Measurements from ENCODE around the gene MFSD6.
"Not testable (repeated sequence)": the region's sequence is repeated elsewhere in the genome, so short reads cannot be mapped to it uniquely, and the experiment has no call there.

Gene MFSD6

DNA sequence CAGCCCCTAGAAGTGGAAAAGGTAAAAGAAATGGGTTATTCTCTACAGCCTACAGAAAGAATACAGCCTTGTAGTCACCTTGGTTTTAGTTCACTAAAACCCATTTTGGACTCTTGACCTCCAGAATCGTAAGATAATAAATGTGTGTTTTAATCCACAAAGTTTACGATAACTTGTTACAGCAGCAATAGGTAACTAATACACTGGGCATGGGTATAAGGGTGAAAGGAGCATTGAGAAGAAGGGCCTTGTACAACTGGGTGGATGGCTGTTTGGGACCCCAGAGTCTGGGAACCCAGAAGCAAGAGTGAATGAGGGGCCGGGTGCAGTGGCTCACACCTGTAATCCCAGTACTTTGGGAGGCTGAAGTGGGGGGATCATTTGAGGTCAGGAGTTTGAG is 2.2 kb upstream of the MFSD6 start:
- DNase-seq = no peak

DNA sequence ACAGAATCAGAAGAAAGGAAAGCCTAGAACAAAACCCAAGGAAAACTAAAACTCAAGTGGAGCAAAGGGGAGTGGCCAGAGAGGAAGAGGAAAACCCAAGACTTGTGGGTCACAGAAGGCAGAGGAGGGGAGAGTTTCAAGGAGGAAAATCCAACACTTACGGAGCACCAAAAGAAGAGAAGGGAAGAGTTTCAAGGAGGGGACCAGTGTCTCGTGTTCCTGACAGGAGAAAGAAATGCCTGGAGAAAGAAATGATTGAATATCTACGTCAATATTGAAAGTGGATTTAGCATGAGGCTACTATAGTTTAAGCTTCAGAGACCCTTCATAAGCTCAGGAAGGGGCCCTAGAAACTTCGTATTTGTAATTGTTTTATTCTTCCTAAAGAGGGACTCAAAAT is 1.4 kb upstream of the MFSD6 start:
- DNase-seq = no peak

DNA sequence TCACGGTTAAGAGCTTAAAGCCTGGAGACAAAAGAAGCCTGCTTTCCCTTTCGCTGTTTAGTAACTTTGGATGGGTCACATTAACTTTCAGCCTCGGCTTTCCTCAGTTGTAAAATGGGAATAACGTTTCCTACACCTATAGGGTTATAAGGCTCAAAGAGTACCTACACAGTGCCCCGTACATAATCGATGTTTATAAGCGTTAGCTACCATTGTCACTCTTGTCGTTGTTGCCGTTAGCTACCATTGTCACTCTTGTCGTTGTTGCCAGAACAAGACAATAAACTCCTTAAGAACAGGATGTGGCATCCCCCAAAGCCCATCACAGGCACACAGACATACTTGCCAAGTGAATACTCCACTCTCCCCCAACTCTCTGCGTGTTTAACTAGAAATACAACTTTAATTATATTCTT is 901 bp upstream of the MFSD6 start:
- DNase-seq = no peak

DNA sequence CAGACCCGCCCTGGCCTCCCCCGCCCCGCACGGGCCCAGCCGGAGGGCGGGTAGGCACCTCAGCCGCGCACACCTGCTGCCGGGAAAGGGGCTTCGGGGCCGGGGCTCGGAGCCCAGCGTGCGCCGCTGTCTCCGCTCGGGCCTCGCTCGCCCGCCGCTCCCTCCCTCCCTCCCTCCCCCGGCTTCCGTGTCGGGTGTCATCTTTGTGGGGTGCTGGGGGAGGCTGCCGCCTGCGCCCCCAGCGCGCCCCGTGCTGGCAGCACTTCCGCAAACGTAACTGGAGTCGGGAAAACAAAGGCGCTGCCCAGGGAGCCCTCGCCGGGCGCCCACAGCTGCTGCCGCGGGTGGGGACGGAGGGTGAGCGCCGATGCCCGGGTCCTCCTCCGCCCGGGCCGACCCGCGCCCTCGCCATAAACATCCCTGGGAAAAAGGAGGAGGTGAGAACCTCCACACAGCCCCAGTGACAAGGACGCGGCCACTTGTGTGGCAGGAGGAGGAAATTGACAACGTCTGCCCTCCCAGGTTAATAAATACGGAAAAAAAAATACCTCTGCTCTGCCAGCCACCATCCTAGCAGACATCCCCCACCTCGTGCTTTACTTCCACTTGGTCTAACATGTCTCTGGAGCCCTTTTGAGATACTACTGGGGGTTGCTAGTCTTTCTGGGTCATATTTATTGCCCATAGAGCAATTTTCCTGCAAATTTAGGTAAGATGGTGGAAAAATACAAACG is 550 bp downstream of the MFSD6 start:
- DNase-seq = peak; percentile 81 to 83

DNA sequence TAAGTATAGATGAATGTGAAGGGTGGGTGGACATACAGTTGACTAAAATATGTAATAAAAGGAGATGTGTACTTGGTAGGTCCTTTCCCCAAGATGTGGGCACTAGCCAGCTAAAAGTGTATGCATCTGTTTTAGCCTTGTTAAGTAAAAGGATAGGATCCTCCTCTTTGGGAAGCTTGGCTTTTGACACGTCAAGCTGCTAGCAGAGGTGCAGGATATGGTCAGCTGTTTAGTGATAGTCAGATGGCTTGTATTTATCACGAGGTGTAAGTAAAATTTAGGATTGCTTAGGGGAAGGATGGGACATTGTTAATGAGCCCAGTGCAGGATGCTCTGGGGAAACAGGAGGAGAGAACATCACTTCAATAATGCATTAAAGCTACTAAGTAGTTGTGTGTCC is 1.5 kb downstream of the MFSD6 start:
- no peak for DNase-seq

DNA sequence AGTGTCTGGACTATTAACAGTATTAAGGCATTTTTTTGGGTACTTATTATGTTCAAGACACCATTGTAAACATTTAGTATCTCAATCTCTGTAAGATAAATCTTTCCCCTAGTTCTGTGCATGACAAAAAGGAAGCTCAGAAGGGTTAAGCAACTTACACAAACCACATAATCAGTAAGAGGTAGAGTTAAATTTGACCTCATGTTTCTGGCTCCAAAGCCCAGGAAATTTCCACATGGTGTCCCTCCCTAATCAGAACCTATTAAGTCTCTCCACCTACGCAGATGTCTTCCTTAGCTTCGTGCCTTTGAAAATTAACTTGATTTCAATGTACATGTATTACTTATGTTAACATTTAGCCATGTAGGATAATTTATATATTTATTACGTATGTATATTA is 2.0 kb downstream of the MFSD6 start:
- no peak for DNase-seq

DNA sequence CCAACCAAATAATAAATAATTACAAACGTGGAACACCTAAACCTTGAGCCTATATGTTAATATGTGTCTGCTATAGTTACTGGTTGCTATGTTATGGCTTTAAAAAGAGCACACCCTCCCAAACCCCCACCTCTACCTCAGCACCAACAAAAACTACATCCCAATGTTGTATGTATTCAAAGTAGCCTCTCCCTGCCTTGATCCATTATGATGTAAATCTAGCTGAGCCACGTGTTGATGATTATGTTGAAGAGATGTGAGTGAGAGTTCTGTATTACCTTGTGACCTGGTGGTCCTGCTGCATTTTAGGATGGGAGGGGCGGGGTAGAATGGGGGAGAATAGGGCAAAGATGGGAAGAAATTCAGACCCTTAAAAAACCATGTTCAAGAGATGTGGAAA is 4.8 kb downstream of the MFSD6 start:
- DNase-seq = no peak

DNA sequence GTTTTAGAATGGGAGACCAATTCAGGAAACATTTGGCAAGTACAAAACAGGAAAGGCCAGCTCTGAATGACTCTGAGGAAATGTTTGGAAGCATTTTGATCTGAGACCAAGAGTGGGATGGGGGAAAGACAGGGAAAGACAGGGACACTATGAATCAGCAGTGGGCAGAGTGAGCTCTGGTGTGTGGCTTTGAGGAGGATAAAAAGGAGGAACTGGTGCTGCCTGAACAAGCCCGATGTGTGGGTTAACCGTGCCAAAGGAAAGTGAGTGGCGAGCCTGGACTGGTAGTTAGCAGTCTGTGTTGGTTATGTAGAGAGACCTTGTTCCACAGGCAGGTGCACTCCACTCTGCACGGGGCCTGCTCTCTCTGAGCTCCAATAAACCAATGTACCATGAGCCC is 5.3 kb downstream of the MFSD6 start:
- no peak for DNase-seq

DNA sequence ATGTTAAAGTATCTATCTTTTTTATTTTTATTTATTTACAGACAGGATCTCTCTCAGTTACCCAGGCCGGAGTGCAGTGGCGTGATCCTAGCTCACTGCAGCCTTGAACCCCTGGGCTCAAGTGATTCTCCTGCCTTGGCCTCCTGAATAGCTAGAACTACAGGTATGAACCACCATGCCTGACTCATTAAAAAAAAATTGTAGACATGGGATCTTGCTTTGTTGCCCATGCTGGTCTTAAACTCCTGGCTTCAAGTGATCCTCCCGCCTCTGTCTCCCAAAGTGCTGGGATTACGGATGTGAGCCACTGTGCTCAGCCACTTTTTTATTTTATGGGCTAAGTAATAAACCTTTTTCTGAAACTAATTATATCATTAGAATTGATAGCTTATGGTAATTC is 7.1 kb downstream of the MFSD6 start:
- DNase-seq = no peak

DNA sequence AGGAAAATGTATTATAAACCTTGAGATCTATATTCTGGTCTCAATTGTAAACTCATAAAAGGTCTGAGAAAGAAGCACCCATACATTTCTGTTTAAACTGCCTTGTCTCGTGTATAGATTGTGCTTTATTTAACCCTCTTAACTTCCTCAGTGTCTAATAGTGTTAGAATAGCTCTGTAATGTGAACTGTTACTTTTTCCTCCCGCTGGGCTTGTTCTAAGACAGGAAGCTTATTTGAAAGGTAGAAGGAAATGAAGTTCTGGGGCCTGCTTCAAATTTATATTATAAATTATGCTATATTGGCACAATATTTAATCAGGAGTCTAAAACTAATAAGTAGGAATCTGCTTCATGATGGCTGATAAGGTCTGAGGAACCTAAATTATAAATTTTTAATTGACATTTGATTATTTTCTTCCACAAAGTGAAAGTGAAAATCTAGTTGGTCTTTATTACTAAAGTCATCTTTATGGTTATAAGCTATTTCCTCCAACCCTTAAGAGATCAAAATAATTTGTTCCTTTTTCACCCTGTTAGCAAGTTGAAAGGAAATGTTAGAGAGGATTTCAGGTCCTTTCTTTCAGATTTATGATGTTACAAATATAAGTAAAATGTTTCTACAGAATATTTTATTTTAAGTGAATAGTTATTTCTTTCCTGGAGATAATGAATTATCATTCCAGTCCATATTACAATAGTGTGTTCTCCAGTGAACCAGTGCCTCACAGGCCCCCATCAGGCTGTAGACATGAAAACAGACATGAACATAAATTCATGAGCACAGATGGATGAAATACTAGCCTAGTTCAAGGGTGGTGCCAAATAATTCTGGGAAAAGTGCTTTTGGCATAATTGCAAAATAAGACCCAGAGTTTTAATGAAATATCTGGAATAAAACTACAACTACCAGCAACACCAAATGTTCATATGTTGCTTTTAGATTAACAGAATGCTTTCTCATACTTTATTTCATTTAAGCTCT is 7.9 kb downstream of the MFSD6 start:
- DNase-seq = no peak

DNA sequence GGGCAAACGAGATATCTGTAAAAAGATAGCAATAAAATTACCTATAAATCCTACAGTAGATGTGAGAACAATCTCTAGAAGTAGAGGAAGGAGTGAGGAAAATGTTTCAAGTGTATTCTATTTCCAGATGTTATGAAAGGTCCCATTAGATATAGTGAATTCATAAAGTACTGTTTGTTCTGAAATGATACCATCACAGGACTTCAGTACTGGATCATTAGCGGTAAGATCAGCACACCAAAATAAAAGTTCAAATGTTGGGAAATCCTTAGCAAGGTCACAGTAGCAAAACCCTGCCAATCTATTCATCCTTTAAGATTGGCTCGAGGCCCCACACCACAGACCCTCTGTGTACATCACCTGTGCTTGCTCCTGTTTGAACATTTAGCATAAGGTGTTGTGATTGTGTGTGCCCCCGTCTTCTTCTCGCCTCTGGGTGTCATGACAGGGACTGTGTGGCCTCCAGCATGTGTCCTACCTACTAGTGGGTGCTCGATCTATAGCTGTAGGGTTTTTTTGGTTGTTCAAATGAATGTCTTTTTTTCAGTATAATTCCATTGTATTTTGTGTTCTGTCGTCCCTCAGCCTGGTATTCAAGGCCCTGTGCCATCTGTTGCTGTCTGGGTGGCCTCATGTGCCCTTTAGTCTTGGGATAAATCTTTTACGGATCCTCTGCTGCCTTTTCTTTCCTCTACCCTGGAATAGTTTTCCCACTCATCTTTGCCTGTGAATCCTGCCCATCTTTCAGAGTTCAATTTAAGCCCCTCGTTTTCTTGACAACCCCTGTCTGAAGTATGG is 9.1 kb downstream of the MFSD6 start:
- no peak for DNase-seq

DNA sequence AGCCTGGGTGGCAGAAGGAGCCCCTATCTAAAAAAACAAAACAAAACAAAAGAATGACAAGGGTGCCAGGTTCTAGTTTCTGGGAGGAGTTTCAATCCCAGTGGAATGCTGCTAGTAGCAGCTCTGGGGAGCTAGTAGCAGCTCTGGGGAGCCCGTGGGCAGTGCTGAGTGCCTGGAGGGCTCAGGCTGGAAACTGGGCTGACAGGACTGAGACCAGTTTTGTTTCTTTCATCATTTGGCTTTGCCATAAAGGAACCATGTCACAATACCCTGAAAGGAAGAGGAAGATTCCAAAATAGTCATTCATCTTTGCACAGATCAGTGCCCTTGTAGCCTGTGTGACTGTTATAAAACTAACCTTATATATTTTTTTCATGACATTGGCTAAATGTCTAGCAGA is 10.6 kb downstream of the MFSD6 start:
- DNase-seq = no peak

DNA sequence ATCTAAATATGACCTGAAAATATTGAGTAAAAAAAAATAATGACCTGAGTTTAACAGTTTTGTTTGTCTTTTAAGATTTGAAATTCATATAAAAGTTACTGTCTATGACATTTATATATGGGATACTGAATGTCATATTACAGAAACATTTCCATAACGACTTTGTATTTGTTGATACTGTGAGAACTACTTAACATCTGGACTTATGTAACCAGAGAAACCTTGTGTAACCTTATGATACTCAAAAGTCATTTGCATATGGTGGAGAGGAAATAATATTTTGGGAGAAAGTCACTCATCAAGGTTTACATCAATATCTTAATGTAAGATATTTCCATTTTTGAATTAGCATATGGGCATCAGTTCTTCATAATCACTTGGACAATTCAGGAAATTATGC is 12.6 kb downstream of the MFSD6 start:
- DNase-seq = no peak

DNA sequence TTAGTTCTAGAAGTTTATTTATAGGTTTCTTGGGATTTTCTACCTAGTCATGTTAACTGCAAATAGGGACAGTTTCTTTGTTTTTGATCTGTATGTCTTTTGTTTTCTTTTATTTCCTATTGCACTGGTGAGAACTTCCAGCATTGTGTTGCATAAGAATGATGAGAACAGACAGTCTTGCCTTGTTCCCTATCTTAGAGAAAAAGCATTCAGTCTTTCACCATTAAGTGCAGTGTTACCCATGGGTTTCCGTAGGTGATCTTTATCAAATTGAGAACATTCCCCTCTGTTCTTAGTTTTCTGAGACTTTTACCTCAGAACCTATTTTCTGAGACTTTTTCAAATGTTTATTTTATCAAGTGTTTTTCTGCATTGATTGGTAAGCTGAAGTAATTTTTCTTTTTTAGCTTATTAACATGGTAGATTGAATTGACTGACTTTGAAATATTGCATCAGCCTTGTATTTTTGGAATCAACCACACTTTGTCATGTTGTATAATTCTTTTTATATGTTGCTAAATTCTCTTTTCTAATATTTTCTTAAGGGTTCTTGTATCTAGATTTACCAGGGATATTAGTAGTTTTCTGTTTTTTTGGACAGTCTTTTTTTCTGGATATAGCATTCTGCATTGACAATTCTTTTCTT is 17.2 kb downstream of the MFSD6 start:
- DNase-seq = no peak

DNA sequence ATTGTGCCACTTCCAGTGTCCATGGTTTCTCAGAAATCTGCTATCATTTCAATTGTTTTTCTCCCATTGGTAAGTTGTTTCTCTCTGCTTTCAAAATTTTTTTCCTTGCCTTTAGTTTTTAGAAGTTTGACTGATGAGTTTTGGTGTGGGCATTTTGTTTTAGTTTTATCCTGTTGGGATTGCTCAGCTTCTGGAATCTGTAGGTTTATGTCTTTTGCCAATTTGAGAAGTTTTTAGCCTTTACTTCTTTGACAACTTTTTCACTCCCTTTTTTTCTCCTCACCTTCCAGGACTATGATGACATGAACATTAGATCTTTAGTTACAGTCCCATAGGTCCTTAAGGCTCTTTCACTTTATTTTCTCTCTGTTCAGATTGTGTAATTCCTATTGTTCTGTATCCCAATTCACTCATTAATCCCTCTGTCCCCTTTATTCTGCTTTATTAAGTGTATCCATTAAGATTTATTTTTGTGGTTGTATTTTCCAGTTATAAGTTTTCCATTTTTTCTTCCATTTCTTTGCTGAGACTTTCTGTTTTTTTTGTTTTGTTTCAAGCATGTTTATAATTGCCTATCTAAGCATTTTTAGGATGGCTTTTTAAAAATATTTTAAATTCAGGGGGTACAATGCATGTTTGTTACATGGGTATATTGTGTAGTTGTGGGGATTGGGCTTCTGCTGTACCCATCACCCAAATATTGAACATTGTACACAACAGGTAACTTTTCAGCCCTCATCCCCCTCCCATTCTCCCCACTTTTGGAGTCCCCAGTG is 17.9 kb downstream of the MFSD6 start:
- DNase-seq = no peak

DNA sequence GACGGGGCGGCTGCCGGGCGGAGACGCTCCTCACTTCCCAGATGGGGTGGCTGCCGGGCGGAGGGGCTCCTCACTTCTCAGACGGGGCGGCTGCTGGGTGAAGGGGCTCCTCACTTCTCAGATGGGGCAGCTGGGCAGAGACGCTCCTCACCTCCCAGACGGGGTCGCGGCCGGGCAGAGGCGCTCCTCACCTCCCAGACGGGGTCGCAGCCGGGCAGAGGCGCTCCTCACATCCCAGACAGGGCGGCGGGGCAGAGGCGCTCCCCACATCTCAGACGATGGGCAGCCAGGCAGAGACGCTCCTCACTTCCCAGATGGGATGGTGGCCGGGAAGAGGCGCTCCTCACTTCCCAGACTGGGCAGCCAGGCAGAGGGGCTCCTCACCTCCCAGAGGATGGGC is 22.7 kb downstream of the MFSD6 start:
- not testable (repeated sequence) for DNase-seq

DNA sequence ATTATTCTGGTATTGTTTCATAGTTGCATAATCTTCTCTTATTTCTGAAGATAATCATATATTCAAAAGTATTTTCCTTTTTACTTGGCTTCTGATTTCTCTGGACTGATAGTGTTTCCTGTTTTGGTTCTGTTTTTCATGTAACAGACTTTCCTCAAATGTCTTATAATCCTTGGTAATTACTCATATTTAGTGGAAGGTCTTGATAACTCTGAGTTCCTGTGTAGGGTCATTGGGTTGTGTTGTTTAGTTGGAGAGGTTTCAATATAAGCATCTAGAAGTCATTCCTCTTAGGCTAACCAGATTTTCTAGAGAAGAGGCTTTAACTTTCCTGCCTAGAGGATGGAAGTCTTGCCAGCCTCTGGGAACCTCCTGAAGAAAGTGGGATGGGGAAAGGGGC is 23.8 kb downstream of the MFSD6 start:
- DNase-seq = no peak

DNA sequence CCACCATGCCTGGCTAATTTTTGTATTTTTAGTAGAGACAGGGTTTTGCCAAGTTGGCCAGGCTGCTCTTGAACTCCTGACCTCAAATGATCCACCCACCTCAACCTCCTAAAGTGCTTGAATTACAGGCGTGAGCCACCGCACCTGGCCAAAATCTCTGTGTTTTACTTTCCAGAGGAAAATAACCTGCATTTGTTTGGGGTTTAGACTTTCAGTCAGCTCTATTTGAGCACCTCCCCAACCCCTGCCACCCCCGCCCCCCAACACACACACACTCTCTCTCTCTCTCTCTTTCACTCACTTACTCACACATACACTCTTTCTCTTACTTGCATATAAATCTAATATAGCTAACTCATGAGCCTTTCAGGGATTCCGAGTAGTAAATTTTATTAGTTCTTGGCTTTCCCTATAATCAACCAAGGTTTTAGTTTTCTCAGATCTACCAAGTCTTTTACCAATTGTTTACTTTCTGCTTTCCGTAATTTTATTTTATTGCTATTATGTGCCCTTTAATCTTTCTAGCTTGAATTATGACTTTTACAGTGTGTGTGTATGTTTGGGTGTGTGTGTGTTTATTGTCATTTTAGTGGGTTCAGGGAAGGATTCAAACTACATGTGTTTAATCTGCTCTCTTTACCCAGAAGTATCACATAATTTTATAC is 24.5 kb downstream of the MFSD6 start:
- DNase-seq = no peak

DNA sequence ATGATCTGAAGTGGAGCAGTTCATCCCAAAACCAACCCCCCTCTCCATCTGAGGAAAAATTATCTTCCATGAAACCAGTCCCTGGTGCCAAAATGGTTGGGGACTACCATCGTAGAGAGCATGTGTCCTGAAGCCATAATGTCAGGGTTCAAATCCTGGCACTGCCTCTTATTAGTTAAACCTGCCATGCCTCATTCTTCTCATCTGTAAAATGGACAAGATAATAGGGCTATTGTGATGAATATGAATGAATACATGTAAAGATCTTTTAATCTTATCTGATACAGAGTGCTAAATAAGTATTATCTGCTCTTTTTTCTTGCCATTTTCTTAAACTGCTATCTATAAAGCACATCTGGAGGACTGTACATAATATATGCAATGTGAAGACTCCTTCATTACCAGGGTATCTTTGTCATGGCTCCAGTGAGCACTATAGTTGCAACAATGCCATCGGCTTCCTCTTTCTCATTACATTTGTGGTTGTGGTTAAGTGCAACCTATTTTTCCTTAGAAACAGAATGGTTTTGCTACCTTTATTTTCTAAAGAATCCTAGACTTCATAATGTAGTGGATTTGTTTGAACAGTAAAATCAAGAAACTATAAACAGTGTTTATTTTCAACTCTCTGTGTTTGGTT is 27.0 kb downstream of the MFSD6 start:
- no peak for DNase-seq

DNA sequence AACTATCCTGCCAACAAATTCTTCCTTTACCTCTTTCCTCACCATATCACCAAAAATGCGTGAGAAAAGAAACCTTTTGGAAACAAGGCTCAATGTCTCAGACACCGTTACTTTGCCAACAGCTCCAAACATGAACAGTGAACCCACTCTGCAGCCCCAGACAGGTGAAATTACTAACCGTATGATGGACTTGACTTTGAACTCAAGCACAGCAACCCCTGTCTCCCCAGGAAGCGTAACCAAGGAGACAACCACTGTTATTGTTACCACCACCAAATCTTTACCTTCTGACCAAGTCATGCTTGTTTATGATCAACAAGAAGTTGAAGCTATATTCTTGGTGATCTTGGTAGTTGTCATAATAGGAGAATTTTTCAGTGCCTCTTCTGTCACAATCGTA is 28.4 kb downstream of the MFSD6 start:
- DNase-seq = no peak

DNA sequence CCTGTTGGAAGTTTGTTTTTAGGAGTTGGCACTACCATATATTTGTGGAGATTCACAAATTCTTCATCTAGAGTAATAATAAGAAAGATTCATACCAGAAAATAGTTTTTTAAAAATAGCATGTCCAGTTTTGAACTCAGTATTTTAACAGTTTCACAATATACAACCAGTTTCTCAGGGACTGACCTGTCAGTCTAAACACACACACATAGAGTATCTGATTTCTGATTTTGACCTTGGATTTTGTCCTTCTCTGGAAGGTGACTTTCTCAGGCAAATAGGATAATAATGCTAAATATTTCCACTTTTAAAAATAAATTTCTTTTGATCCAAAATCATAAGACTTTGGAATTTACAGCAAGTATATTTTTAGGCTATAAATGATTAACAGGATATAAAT is 32.0 kb downstream of the MFSD6 start:
- DNase-seq = no peak

Data from activated T-cell treated with anti-CD3 and anti-CD28 coated beads, Interleukin-2, amount 50 U/mL, for 48 hours (primary cell).